HEK293 (cell line): ENCODE results near the gene CD302.
A peak's percentile ranks its signal among the peaks of the same experiment; 100 is the strongest.

Experiments
- CTCF ChIA-PET: fragments of 350-600 bp; formaldehyde crosslinking; extraction: SDS; loops from one replicate; lab custom pipeline; 2021; ENCODE audit warnings: antibody characterized with exemption; lab: Yijun Ruan, JAX
- POLR2A ChIA-PET: fragments of 300-600 bp; formaldehyde crosslinking; extraction: SDS; loops from one replicate; lab custom pipeline; 2020; ENCODE audit warnings: antibody characterized with exemption, inconsistent platforms; lab: Yijun Ruan, JAX
- H3K27ac ChIP-seq: fragments of 200-500 bp; sonication (Bioruptor generic); 2 replicates; pipeline ENCODE4 v1.5.1; 2014; ENCODE audit warnings: low read depth, low read length, control low read depth, inconsistent platforms; ENCODE audit errors: extremely low read depth
- H3K36me3 ChIP-seq, 2 experiments: fragments of 200-500 bp in 1 of 2; sonication (Bioruptor generic) in 1 of 2; 1 replicate in 1 of 2; 2 replicates in 1 of 2; pipeline ENCODE4 v1.5.1; 2014 to 2017; ENCODE audit warnings: inconsistent platforms in 2 of 2, low read length in 2 of 2; ENCODE audit not compliant: control insufficient read depth in 2 of 2, insufficient read depth in 1 of 2
- H3K4me1 ChIP-seq: fragments of 200-500 bp; sonication (Bioruptor generic); 2 replicates; pipeline ENCODE4 v1.5.1; 2014; ENCODE audit warnings: mild to moderate bottlenecking, low read length, inconsistent platforms; ENCODE audit not compliant: control insufficient read depth, insufficient read depth
- H3K4me3 ChIP-seq: 2 replicates; pipeline ENCODE4 v1.5.1; 2011; ENCODE audit warnings: low read depth, mild to moderate bottlenecking, control low read depth, low read length, moderate library complexity
- H3K9me3 ChIP-seq: fragments of 200-500 bp; sonication (Bioruptor generic); 2 replicates; pipeline ENCODE4 v1.5.1; 2014; ENCODE audit warnings: low read depth, low read length, inconsistent platforms; ENCODE audit not compliant: control insufficient read depth, insufficient read depth
- GLI2 ChIP-seq: fragments of 450-650 bp; formaldehyde crosslinking; IDR thresholded peaks from 2 replicates; pipeline ENCODE4; 2017; ENCODE audit warnings: missing biosample characterization, missing genetic modification characterization, low read depth, borderline replicate concordance
- MYNN ChIP-seq: fragments of 450-650 bp; formaldehyde crosslinking; IDR thresholded peaks from 2 replicates; pipeline ENCODE4 v1.5.1; 2016; ENCODE audit warnings: missing biosample characterization, missing genetic modification characterization, borderline replicate concordance
- SALL2 ChIP-seq: fragments of 450-650 bp; formaldehyde crosslinking; IDR thresholded peaks from 2 replicates; pipeline ENCODE4 v1.5.0; 2017; ENCODE audit warnings: missing biosample characterization, mild to moderate bottlenecking, missing genetic modification characterization, borderline replicate concordance
- SCRT2 ChIP-seq: fragments of 450-650 bp; formaldehyde crosslinking; IDR thresholded peaks from 2 replicates; pipeline ENCODE4 v1.5.1; 2016; ENCODE audit warnings: missing biosample characterization, missing genetic modification characterization
- SP7 ChIP-seq: fragments of 450-650 bp; formaldehyde crosslinking; IDR thresholded peaks from 2 replicates; pipeline ENCODE4 v1.5.1; 2016; ENCODE audit warnings: missing biosample characterization, missing genetic modification characterization
- ZNF10 ChIP-seq: fragments of 450-650 bp; formaldehyde crosslinking; IDR thresholded peaks from 2 replicates; pipeline ENCODE4 v1.5.1; 2017; ENCODE audit warnings: missing biosample characterization, missing genetic modification characterization
- ZNF112 ChIP-seq: fragments of 450-650 bp; formaldehyde crosslinking; IDR thresholded peaks from 2 replicates; pipeline ENCODE4 v1.5.0; 2017; ENCODE audit warnings: missing biosample characterization, missing genetic modification characterization
- ZNF114 ChIP-seq: fragments of 450-650 bp; formaldehyde crosslinking; IDR thresholded peaks from 2 replicates; pipeline ENCODE4 v1.5.0; 2017; ENCODE audit warnings: missing biosample characterization, missing genetic modification characterization
- ZNF16 ChIP-seq: fragments of 450-650 bp; formaldehyde crosslinking; IDR thresholded peaks from 2 replicates; pipeline ENCODE4 v1.5.1; 2016; ENCODE audit warnings: low read depth, missing biosample characterization, missing genetic modification characterization
- ZNF585B ChIP-seq: fragments of 450-650 bp; formaldehyde crosslinking; IDR thresholded peaks from 2 replicates; pipeline ENCODE4 v1.5.1; 2016; ENCODE audit warnings: missing biosample characterization, missing genetic modification characterization
- ZNF624 ChIP-seq: fragments of 450-650 bp; formaldehyde crosslinking; IDR thresholded peaks from 2 replicates; pipeline ENCODE4 v1.5.1; 2017; ENCODE audit warnings: missing biosample characterization, missing genetic modification characterization
- ZNF777 ChIP-seq: fragments of 450-650 bp; formaldehyde crosslinking; IDR thresholded peaks from 2 replicates; pipeline ENCODE4 v1.5.1; 2017; ENCODE audit warnings: missing biosample characterization, missing genetic modification characterization, borderline replicate concordance
- ZNF791 ChIP-seq: fragments of 450-650 bp; formaldehyde crosslinking; IDR thresholded peaks from 2 replicates; pipeline ENCODE4 v1.5.1; 2016; ENCODE audit warnings: missing biosample characterization, missing genetic modification characterization
- ZSCAN16 ChIP-seq: fragments of 450-650 bp; formaldehyde crosslinking; IDR thresholded peaks from 2 replicates; pipeline ENCODE4 v1.5.1; 2016; ENCODE audit warnings: missing biosample characterization, missing genetic modification characterization
- ZSCAN23 ChIP-seq: fragments of 450-650 bp; formaldehyde crosslinking; IDR thresholded peaks from 2 replicates; pipeline ENCODE4 v1.5.1; 2016; ENCODE audit warnings: missing biosample characterization, missing genetic modification characterization
- TF ChIP-seq, protein P1 (sequence below): fragments of 450-650 bp; formaldehyde crosslinking; IDR thresholded peaks from 2 replicates; pipeline ENCODE4 v1.5.1; 2017; ENCODE audit warnings: missing biosample characterization, missing genetic modification characterization
- TF ChIP-seq, protein P2 (sequence below): fragments of 450-650 bp; formaldehyde crosslinking; IDR thresholded peaks from 2 replicates; pipeline ENCODE4 v1.5.1; 2016; ENCODE audit warnings: missing biosample characterization, missing genetic modification characterization
- TF ChIP-seq, protein P3 (sequence below): IDR thresholded peaks from 2 replicates; pipeline ENCODE4 v1.6.1; 2011; ENCODE audit warnings: mild to moderate bottlenecking, low read depth, low read length, borderline replicate concordance
- TF ChIP-seq, protein P4 (sequence below): fragments of 450-650 bp; formaldehyde crosslinking; IDR thresholded peaks from 2 replicates; pipeline ENCODE4 v1.5.1; 2016; ENCODE audit warnings: missing biosample characterization, missing genetic modification characterization

CD302 gene

DNA sequence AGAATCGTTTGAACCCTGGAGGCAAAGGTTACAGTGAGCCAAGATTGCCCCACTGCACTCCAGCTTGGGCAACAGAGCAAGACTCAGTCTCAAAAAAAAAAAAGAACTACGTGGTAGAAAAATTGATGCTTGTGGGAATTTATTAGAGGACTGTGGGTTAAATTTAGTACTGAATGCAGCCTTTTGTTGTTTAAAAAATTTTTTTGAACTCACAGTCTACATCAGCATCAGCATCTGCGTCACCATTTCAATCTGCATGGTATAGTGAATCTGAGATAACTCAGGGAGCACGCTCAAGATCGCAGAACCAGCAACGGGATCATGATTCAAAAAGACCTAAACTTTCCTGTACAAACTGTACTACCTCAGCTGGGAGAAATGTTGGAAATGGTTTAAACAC, 55.2 kb downstream of the CD302 start:
- H3K36me3 ChIP-seq: peaks cover 40 to 82% of the 10 kb centered on the region in 2 experiments
- no peak for TF ChIP-seq MYNN
- no peak for TF ChIP-seq SALL2 (tag by site-specific recombination)
- no peak for TF ChIP-seq ZNF114 (tag by site-specific recombination)
- TF ChIP-seq ZNF624: no peak
- TF ChIP-seq, protein P1, sequence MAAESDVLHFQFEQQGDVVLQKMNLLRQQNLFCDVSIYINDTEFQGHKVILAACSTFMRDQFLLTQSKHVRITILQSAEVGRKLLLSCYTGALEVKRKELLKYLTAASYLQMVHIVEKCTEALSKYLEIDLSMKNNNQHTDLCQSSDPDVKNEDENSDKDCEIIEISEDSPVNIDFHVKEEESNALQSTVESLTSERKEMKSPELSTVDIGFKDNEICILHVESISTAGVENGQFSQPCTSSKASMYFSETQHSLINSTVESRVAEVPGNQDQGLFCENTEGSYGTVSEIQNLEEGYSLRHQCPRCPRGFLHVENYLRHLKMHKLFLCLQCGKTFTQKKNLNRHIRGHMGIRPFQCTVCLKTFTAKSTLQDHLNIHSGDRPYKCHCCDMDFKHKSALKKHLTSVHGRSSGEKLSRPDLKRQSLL (tag by site-specific recombination): no peak
- no peak for TF ChIP-seq SP7 (tag by site-specific recombination)
- TF ChIP-seq ZSCAN23 (tag by site-specific recombination): no peak
- no peak for TF ChIP-seq ZNF112 (tag by site-specific recombination)
- TF ChIP-seq ZNF791 (tag by site-specific recombination): no peak
- no peak for TF ChIP-seq ZSCAN16 (tag by site-specific recombination)
- H3K4me1 ChIP-seq: no peaks in the 10 kb centered on the region
- no peak overlapping the region for H3K27ac ChIP-seq
- POLR2A ChIA-PET: no interaction called here
- H3K9me3 ChIP-seq: no peaks in the 10 kb centered on the region
- CTCF ChIA-PET: interaction anchor here (1.2 to 1.3 kb wide), 2 partner anchors 9 to 27 kb away, joined by 3 read pairs; no protein-coding TSS in a partner anchor
- no peak overlapping the region for H3K4me3 ChIP-seq

DNA sequence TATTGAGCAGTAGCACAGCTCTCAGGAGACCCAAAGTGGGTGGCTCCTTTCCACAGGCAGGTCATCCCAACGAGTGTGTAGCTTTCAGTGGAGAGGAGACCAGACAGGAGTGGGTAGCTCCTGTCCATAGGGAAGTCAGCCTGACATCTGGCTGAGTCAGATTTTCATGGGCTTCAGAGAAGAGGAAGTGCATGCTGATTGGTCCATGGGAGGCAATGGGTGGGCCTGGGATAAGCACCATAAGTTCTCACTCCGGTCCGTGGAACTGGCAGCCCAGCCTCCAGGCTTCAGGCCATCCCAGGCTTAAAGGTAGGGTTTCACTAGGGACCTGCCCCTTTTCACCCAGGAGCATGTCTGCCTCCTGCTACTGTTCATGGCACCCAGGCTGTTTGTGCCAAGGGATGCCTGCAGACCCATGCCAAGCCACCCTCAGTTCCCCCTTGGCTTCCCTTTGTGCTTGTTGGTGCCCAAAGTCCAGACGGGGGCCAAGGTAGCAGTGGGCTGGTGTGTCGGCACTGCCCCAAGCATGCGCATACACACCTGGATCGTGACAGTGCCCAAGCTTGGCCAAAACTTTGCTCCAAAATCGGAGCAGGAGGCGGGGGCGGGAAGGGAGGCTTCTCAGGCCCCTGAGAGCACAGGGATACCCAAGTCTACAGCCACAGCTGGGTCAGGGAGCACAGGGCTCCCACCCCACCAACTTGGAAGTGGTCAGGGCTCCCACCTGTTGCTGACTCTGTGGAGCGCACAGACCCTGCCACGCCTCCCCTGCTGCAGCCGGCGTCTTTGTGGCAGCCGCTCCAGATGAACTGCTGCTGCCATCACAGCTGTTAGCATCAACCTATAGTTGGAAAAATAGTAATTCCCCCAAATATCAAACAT, 59.3 kb downstream of the CD302 start:
- ChIA-PET POLR2A (no interaction called here), CTCF (no interaction called here)
- no peak overlapping the region for H3K4me3 ChIP-seq
- H3K9me3 ChIP-seq: no peaks in the 10 kb centered on the region
- H3K36me3 ChIP-seq: peaks cover 44 to 81% of the 10 kb centered on the region in 2 experiments
- TF ChIP-seq SCRT2 (tag by site-specific recombination) (peak; percentile 79), ZNF585B (tag by site-specific recombination) (no peak), ZNF777 (tag by site-specific recombination) (no peak), GLI2 (tag by site-specific recombination) (no peak), ZNF10 (peak; percentile 47; the same call in 1 of the 2 replicates)
- TF ChIP-seq, protein P2, sequence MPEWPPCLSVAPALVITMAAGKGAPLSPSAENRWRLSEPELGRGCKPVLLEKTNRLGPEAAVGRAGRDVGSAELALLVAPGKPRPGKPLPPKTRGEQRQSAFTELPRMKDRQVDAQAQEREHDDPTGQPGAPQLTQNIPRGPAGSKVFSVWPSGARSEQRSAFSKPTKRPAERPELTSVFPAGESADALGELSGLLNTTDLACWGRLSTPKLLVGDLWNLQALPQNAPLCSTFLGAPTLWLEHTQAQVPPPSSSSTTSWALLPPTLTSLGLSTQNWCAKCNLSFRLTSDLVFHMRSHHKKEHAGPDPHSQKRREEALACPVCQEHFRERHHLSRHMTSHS: no peak
- TF ChIP-seq, protein P3, sequence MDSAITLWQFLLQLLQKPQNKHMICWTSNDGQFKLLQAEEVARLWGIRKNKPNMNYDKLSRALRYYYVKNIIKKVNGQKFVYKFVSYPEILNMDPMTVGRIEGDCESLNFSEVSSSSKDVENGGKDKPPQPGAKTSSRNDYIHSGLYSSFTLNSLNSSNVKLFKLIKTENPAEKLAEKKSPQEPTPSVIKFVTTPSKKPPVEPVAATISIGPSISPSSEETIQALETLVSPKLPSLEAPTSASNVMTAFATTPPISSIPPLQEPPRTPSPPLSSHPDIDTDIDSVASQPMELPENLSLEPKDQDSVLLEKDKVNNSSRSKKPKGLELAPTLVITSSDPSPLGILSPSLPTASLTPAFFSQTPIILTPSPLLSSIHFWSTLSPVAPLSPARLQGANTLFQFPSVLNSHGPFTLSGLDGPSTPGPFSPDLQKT: no peak
- H3K4me1 ChIP-seq: no peaks in the 10 kb centered on the region
- no peak overlapping the region for H3K27ac ChIP-seq

DNA sequence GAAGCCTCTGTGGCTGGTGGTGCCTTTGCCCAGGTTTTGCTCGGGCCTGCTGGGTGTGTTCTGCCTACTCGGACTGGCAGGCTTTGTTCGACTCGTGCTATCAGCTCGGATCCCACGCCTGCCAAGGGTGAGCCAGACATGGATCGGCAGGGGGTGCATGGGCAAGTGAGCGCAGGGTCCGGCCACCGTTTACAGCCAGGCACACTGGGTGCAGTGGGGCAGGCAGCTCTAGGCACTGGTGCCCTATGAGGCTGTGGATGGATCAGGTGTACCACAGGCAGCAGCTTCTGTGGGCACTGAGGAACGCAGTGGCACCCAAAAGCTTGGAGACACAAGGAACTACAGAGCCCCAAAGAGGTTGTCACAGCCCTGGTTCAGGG, 60.1 kb downstream of the CD302 start:
- no peak for TF ChIP-seq ZNF16
- TF ChIP-seq, protein P4, sequence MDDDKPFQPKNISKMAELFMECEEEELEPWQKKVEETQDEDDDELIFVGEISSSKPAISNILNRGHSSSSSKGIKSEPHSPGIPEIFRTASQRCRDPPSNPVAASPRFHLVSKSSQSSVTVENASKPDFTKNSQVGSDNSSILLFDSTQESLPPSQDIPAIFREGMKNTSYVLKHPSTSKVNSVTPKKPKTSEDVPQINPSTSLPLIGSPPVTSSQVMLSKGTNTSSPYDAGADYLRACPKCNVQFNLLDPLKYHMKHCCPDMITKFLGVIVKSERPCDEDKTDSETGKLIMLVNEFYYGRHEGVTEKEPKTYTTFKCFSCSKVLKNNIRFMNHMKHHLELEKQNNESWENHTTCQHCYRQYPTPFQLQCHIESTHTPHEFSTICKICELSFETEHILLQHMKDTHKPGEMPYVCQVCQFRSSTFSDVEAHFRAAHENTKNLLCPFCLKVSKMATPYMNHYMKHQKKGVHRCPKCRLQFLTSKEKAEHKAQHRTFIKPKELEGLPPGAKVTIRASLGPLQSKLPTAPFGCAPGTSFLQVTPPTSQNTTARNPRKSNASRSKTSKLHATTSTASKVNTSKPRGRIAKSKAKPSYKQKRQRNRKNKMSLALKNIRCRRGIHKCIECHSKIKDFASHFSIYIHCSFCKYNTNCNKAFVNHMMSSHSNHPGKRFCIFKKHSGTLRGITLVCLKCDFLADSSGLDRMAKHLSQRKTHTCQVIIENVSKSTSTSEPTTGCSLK (tag by site-specific recombination): no peak
- CTCF ChIA-PET: no interaction called here
- no peak overlapping the region for H3K4me3 ChIP-seq
- POLR2A ChIA-PET: no interaction called here
- no peaks in the 10 kb centered on the region for H3K9me3 ChIP-seq
- no peak overlapping the region for H3K27ac ChIP-seq
- H3K4me1 ChIP-seq: no peaks in the 10 kb centered on the region
- H3K36me3 ChIP-seq: peaks cover 40 to 80% of the 10 kb centered on the region in 2 experiments
